ENCODE measurements around the gene ATRIP.
"Not testable (repeated sequence)": the region's sequence is repeated elsewhere in the genome, so short reads cannot be mapped to it uniquely, and the experiment has no call there.

ATRIP gene

GRCh38 chr3:48470286-48470685 is 23.7 kb downstream of the ATRIP start:
- no peak for DNase-seq

GRCh38 chr3:48472673-48472922 is 26.1 kb downstream of the ATRIP start:
- no peak for DNase-seq

GRCh38 chr3:48472923-48473616 is 26.5 kb downstream of the ATRIP start:
- peak; percentile 77 for DNase-seq

GRCh38 chr3:48473617-48473952 is 27.0 kb downstream of the ATRIP start:
- DNase-seq, result no peak

GRCh38 chr3:48474031-48474430 is 27.5 kb downstream of the ATRIP start:
- not testable (repeated sequence) for DNase-seq

- DNase-seq, result no peak
Measured at GRCh38 chr3:48474619-48475018, 28.1 kb downstream of the ATRIP start.

GRCh38 chr3:48475188-48475587 is 28.7 kb downstream of the ATRIP start:
- no peak for DNase-seq

- DNase-seq, result no peak
Measured at GRCh38 chr3:48476426-48477053, 30.0 kb downstream of the ATRIP start.

- DNase-seq, result no peak
Measured at GRCh38 chr3:48477959-48478520, 31.5 kb downstream of the ATRIP start.

- DNase-seq, result peak; percentile 33
Measured at GRCh38 chr3:48478626-48479555, 32.4 kb downstream of the ATRIP start.

- DNase-seq, result not testable (repeated sequence)
Measured at GRCh38 chr3:48480891-48481290, 34.4 kb downstream of the ATRIP start.

GRCh38 chr3:48482822-48483221 is 36.3 kb downstream of the ATRIP start:
- DNase-seq, result not testable (repeated sequence)

- no peak for DNase-seq
Measured at GRCh38 chr3:48486952-48487351, 40.4 kb downstream of the ATRIP start.

- no peak for DNase-seq
Measured at GRCh38 chr3:48492461-48493202, 46.1 kb downstream of the ATRIP start.

- DNase-seq, result no peak
Measured at GRCh38 chr3:48493203-48493501, 46.6 kb downstream of the ATRIP start.

GRCh38 chr3:48500656-48501055 is 54.1 kb downstream of the ATRIP start:
- DNase-seq, result no peak

- no peak for DNase-seq
Measured at GRCh38 chr3:48501196-48501595, 54.7 kb downstream of the ATRIP start.

GRCh38 chr3:48502121-48502520 is 55.6 kb downstream of the ATRIP start:
- no peak for DNase-seq

- no peak for DNase-seq
Measured at GRCh38 chr3:48502728-48503168, 56.2 kb downstream of the ATRIP start.

GRCh38 chr3:48503401-48504050 is 57.0 kb downstream of the ATRIP start:
- DNase-seq, result no peak

- peak; percentile 36 for DNase-seq
Measured at GRCh38 chr3:48504051-48504946, 57.8 kb downstream of the ATRIP start, which contains the start of gene SHISA5. Gene SHISA5, minus strand, starts transcription at chr3:48504174. Its CDS starts 80 bp downstream, at chr3:48504094.
